Testis (tissue), 2 donors: ENCODE measurements around the gene PCDHGA1.

Experiments
- CTCF ChIP-seq, 3 experiments: fragments of 450-650 bp in 2 of 3; fragments of 200-600 bp in 1 of 3; sonication (generic) in 1 of 3; IDR thresholded peaks; one replicate each; pipeline ENCODE4 v1.5.1; 2016 to 2019; ENCODE audit warnings: antibody characterized with exemption in 3 of 3, mild to moderate bottlenecking in 2 of 3, moderate library complexity in 1 of 3
- POLR2A ChIP-seq: fragments of 450-650 bp; IDR thresholded peaks from one replicate; pipeline ENCODE4 v1.6.1; 2017; ENCODE audit warnings: antibody characterized with exemption, mild to moderate bottlenecking, moderate library complexity

DNA sequence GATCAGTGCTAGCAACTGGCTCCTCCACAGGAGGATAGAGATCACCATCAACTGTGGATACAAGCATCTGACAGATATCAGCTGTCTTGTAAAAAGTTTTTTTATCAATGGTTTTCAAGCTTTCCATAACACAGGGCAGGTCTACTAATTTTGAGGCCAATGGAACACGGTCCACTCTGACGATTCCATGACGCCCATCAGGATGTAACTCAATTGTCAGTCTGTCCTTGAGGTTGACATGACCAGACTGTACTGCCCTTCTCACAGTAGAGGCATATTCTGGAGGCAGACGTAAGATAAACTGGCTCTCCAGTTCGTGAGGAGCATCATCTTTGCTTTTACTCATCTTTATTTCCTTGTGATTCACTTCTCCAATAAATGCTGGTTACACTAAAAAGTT, 10.6 kb upstream of the PCDHGA1 start:
- TF ChIP-seq POLR2A (no peak), CTCF (IDR thresholded peaks at IDR 0.05) (no peak)
